ENCODE data around the gene MYL7. TPM values are rescaled to one million over a fixed set of nuclear protein-coding genes. Genes with fewer than 3 reads are reported as not detected.
"Not testable (repeated sequence)": the region's sequence is repeated elsewhere in the genome, so short reads cannot be mapped to it uniquely, and the experiment has no call there.

Gene MYL7
- total RNA-seq, 1 donor from 2014 or later = not detected

DNA sequence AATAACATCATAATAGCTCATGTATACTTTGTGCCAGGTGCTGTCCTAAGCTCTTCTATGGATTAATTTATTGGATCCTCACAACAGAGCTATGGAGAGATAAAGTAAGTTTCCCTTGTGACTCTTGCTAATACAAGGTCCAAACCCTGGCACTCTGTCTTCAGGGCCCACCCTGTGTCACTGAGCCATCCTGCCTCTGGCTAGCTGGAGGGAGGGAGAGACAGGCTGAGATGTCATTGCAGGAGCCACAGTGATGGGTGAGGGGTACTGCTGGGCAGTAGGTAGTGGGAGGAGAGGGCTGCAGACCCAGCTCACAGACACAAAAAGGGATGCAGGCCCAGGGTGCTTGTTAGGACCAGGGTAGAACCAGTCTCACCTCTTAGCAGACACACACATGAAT is 31.2 kb upstream of the MYL7 start:
- intact Hi-C loops (cut with micrococcal nuclease) = no loop called here

- intact Hi-C loops (cut with micrococcal nuclease) = not testable (repeated sequence)
Observed at GRCh38 chr7:44171901-44172300, 30.8 kb upstream of the MYL7 start.

DNA sequence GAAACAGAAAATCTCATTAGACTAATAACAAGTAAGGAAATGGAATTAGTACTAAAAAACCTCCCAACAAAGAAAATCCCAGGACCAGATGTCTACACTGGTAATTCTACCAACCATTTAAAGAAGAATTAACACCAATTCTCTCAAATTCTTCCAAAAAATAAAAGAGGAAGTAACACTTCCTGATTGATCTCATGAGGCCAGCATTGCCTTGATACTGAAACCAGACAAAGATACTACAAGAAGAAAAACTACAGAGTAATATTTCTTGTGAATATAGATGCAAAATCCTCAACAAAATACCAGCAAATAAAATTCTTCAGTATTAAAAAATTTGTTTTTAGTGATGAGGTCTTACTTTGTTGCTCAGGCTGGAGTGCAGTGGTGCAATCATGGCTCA is 26.8 kb upstream of the MYL7 start:
- intact Hi-C loops (cut with micrococcal nuclease) = no loop called here

DNA sequence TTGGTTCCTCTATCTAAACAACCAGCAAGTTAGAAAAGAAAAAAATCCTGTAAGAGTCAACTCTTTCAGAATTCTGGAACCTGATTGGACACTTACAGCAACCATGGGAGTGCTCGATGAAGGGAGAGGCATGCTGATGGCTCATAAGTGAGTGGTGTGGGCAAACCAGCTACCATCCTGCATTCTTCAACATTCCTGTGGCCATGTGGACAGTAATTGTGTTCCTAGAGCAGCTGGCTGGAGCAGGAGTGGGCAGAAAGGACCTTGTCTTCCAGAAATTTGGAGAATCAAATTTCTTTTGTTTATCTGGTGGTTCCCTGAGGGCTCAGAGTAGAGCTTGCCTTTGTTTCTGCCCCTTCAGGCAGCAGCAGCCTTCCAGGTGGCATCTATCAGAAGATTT is 22.5 kb upstream of the MYL7 start:
- intact Hi-C loops (cut with micrococcal nuclease) = no loop called here

- intact Hi-C loops (cut with micrococcal nuclease) = no loop called here
Observed at GRCh38 chr7:44162785-44163395, 21.8 kb upstream of the MYL7 start.

GRCh38 chr7:44162179-44162578 is 21.0 kb upstream of the MYL7 start:
- intact Hi-C loops (cut with micrococcal nuclease) = no loop called here

DNA sequence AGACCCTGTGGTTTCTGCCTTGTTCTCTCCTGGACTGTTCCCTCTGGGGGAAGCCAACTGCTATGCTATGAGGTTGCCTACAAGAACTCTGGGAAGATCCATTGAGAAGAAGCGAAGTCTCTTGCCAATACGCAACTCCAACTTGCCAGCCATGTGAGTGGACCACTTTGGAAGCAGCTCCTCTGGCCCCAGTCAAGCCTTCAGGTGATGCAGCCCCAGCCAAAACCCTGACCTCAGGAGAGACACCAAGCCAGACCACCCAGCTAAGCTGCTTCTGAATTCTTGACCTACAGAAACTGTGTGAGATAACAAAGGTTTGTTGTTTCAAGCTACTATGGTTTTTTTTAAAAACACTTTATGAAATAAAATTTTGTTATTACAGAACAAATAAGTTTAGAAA is 20.2 kb upstream of the MYL7 start:
- intact Hi-C loops (cut with micrococcal nuclease) = no loop called here

- intact Hi-C loops (cut with micrococcal nuclease) = no loop called here
Observed at GRCh38 chr7:44159824-44160630, 18.9 kb upstream of the MYL7 start.

- intact Hi-C loops (cut with micrococcal nuclease) = no loop called here
Observed at GRCh38 chr7:44158873-44159631, 17.9 kb upstream of the MYL7 start.

- intact Hi-C loops (cut with micrococcal nuclease) = no loop called here
Observed at GRCh38 chr7:44158096-44158872, 17.2 kb upstream of the MYL7 start.

DNA sequence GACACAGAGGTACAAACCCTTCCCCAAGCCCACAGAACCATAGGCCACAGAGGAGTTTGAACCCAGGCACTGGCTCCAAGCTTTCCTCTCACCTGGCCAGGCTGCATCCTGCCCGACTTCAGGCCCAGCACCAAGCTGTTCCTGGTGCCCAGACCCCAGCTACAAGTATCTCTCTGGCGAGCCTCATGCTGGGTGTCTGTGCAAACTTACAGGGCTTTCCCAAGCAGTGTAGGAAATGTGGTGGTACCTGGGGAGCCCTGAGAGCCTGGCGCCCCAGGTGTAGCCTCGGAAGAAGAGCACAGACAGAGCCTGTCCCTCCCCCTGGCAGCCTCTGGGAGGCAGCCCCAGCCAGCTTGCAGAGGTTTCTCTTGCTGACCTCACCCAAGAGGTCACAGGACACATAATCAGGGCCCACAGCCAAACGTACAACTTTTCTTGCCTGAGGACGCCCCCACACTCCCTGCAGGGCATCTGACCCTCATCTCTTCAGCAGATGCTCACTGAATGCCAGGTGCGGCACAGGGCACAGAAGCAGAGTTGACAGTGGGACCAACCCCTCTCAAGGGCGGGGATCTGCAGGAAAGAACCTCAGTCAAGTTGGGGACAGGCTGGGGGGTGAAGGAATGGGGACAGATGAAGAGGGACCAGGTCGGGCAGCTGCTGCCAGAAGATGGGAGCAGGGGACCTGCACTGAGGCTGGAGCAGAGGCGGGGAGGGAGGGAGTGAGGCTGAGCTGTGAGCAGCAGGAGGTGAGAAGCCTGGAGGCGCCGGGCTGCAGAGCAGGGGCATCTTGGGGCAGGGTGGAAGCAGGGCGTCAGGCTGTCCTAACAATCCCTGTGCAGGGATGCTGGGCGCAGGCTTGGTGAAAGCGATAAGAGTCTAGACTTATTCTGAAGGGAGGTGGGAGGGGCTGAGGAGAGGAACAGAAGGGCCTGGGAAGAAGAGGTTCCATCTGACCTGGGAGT is 16.3 kb upstream of the MYL7 start:
- intact Hi-C loops (cut with micrococcal nuclease) = no loop called here

DNA sequence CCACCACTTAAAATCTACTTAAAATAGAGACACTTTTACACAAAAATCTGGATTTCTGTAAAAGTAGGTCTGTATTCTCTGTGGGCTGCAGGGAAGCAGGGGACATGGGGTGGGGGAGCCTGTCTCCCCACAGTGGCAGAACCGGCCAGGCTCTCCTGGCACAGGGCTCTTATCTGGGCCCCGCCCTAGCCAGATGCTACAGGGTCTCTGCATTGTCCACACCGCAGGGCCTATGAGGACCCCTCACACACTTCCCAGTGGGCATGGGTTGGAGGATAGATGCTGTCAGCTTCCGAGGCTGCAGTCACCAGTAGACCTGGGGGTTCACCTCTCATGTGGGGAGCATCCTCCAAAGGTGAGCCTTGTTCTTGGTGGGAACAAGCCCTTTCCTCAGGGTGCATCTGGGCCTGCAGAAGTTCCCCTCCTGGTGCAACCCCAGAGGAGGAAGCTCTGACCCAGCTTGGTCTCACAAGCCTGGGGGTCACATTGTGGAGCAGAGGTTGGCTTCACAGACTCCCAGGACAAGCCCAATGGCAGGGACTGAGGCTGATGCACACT is 15.4 kb upstream of the MYL7 start:
- intact Hi-C loops (cut with micrococcal nuclease) = no loop called here

DNA sequence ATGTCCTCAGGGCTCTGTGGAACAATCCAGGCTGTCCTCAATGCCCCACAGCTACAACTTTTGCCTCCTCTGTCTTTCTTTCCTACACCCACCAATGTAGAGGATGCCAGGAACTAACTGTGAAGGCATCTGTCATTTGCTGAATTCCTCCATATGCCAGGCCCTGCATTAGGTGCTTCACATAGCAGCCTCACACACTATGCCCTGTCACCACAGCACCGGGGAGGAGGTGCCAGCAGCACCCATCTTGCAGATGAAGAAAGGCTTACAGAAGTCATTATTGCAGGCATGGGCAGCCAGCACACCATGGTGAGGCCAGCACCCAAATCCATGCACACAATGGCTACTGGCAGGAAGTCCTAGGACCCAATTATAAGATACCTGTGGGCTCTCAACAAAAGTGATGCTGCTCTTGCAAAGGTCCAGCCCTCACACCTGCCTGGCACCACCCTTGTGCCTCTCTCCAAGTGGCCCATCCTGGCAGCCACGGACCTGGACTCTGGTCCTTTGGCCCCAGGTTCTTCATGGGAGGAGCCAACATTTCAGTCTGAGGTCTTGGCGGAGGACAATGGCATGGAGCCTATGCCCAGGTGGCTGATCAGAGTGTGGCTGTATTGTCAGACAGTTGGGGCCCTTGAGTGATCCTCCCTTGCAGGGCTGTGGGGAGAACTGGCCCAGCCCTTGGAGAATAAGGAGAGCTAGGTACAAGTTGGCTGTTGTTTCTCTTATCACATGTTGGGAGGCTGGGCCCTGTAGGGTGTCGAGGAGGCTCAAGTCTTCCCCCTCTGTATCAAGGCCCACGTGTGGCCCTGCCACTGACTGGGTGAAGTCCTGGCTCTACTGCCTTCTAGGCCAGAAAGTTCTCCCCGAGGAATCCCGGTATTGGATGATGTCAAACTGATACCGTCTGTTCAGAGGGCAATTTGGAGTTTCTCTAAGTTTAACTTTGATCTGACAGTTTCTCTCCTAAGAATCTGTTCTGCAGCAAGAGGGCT is 14.4 kb upstream of the MYL7 start:
- intact Hi-C loops (cut with micrococcal nuclease) = no loop called here

DNA sequence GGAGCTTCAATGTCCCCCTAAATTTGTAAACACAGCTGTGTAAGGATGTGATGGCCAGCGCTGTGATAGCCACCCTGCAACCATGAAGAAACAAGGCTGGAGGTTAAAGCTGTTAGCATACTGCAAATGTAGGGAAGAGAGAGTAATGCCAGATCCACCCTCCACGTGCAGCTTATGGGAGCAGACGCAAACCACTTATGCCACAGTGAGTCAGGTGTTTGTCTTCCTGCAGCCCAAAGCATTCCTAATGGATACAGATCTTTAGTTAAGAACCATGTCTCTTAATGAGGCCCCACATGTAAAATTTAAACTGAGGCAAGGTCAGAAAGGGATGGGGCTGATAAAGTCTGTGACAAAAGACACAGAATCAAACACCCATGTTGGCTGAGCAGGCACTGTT is 13.6 kb upstream of the MYL7 start:
- intact Hi-C loops (cut with micrococcal nuclease) = no loop called here

DNA sequence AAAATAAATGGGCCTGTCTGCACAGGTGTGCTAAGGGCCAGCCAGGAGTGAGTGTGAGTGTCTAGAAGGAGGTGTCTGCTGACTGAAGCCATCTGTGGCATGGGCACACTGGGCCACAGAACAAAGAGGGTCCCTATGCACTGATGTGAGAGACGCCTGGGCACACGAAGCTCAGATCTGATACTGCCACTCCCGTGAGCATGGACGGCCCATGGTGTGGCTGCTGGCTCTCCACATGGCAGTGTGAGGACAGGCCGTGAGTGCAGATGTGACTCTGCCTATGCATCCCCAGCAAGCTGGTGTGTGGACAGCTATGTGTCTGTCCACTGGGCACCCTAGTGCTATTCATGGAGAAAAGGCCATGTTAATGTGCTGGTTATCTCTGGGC is 12.8 kb upstream of the MYL7 start:
- intact Hi-C loops (cut with micrococcal nuclease) = no loop called here

DNA sequence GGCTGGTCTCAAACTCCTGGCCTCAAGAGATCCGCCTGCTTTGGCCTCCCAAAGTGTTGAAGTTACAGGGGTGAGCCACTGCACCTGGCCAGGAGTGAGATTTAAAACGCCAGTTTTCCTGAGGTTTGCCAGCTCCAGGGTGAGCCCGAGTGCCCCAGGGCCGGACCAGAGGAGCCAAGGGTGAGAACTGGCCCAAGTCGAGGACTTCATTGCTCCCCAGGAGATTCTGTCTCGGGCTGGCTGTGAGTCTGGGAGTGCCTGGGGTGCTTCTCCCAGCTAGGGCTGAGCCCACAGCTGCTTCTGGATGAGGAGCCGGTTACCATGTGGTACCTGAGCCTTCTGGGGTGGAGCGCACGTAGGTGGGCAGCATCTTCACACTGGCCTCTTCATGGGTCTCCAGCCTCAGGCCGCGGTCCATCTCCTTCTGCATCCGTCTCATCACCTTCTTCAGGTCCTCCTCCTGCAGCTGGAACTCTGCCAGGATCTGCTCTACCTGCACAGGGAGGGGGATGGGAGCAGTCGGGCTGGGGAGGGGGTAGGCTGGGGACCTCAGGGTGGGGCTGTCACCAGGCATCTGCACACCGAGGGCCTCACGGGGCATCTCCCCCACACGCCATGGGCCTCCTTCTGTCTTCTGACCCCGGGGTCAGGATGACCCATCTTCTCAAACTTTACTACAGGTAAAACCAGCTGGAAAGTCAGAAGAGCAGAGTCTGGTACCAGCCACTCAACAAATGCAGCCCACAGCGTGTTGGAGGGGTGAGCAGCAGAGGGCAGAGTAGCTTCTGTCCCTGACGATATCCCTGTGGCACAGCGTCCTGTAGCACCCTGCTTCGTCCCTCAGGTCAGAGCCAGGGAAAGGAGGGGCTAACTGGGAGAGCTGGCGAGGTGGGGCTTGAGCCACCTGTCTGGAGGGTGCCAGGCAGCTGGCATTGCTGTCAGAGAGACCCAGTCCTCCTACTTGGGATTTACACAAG is 12.1 kb upstream of the MYL7 start:
- intact Hi-C loops (cut with micrococcal nuclease) = no loop called here

DNA sequence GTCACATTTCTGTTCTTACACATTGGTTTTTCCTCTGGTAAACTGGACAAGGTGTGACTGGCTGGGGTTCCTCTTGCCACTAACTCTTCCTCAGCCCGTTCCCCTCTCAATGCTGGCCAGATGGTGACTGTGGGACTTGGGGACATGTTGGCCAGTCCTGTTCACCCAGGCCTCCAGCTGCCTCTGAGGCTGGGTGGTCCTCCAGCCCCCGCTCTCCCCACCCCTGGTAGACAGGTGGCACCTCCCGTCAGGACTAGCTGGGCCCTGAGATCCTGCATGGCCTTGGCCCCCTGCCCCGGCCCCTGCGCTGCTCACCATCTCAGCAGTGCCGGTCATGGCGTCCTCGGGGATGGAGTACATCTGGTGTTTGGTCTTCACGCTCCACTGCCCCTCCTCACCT is 10.8 kb upstream of the MYL7 start:
- intact Hi-C loops (cut with micrococcal nuclease) = no loop called here

Measured in T-helper 1 cell treated with Interleukin-12 subunit alpha and Interleukin-12 subunit beta and Interleukin-4 antibody, amounts not matched to agents 30 ng/mL and 1 ng/mL, for 36 hours (primary cell).